ENCODE results near the gene RUNDC1.

RUNDC1 gene

DNA sequence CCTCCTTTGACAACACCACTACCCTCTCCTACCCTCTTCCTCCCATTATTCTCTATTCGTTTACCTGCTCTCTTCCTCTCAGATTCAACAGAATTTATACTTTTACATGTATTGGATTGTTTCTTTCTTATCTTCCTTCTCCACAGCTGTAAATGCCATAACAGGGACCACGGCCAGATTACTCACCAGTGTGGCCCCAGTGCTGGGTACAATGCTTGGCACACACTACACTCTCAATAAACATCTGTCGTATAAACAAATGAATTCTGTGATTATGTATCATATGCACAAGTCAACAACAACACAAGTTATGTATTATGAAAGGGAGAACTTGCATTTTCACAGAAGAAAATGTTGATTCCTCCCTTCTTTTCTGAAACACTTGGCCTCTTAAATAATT lies 36.2 kb upstream of the RUNDC1 start:
- CTCF ChIA-PET, result interaction anchor here (1.5 kb wide), 1 partner anchor 14 kb away, joined by 4 read pairs; no protein-coding TSS in a partner anchor
- POLR2A ChIA-PET, result no interaction called here
- no peaks in the 10 kb centered on the region for H3K4me1 ChIP-seq (ENCODE audit: control insufficient read depth, insufficient read depth, low read length)
- H3K9me3 ChIP-seq (ENCODE audit: control insufficient read depth, insufficient read depth, low read depth, low read length), result no peaks in the 10 kb centered on the region
- no peak overlapping the region for H3K27ac ChIP-seq (ENCODE audit: extremely low read depth, low read depth, low read length)
- H3K36me3 ChIP-seq (ENCODE audit: control insufficient read depth in 2 of 2, insufficient read depth in 1 of 2, low read length in 2 of 2), result peaks cover 7 to 11% of the 10 kb centered on the region in 2 experiments; a peak in 2 of 3 replicates
- no peak overlapping the region for H3K4me3 ChIP-seq (ENCODE audit: low read depth, low read length)
- no peak for TF ChIP-seq KLF16 (tag by site-specific recombination; IDR thresholded peaks at IDR 0.05)
- no peak for TF ChIP-seq ZNF560 (tag by site-specific recombination; IDR thresholded peaks at IDR 0.05; ENCODE audit: borderline replicate concordance)

DNA sequence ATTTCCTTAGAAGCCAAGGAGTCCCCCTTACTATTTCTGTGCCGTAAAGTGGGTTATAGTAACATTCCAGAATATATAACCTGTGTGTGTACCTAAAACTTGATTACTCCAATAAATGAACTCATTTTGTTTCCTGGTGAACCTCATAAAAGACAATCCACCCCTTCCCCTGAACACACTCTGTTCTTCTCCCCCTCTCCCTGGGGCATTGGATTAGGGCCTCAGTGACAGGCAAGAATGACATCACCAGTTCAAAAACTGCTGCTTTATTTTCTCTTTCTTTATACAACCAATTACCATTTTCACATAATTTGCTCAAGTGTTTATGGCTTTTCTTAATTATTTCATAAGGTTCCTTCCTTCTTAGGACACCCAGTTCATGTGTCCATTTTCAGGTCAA lies 33.6 kb upstream of the RUNDC1 start:
- POLR2A ChIA-PET, result no interaction called here
- peaks cover 25 to 36% of the 10 kb centered on the region in 2 experiments for H3K36me3 ChIP-seq (ENCODE audit: control insufficient read depth in 2 of 2, insufficient read depth in 1 of 2, low read length in 2 of 2)
- no peaks in the 10 kb centered on the region for H3K4me1 ChIP-seq (ENCODE audit: control insufficient read depth, insufficient read depth, low read length)
- no peak overlapping the region for H3K27ac ChIP-seq (ENCODE audit: extremely low read depth, low read depth, low read length)
- H3K4me3 ChIP-seq (ENCODE audit: low read depth, low read length), result no peak overlapping the region
- CTCF ChIA-PET, result interaction anchor here (0.6 kb wide), 1 partner anchor 11 kb away, joined by 3 read pairs; no protein-coding TSS in a partner anchor
- no peaks in the 10 kb centered on the region for H3K9me3 ChIP-seq (ENCODE audit: control insufficient read depth, insufficient read depth, low read depth, low read length)
- TF ChIP-seq ZNF48 (tag by site-specific recombination; IDR thresholded peaks at IDR 0.05), result no peak
- TF ChIP-seq, protein P1, sequence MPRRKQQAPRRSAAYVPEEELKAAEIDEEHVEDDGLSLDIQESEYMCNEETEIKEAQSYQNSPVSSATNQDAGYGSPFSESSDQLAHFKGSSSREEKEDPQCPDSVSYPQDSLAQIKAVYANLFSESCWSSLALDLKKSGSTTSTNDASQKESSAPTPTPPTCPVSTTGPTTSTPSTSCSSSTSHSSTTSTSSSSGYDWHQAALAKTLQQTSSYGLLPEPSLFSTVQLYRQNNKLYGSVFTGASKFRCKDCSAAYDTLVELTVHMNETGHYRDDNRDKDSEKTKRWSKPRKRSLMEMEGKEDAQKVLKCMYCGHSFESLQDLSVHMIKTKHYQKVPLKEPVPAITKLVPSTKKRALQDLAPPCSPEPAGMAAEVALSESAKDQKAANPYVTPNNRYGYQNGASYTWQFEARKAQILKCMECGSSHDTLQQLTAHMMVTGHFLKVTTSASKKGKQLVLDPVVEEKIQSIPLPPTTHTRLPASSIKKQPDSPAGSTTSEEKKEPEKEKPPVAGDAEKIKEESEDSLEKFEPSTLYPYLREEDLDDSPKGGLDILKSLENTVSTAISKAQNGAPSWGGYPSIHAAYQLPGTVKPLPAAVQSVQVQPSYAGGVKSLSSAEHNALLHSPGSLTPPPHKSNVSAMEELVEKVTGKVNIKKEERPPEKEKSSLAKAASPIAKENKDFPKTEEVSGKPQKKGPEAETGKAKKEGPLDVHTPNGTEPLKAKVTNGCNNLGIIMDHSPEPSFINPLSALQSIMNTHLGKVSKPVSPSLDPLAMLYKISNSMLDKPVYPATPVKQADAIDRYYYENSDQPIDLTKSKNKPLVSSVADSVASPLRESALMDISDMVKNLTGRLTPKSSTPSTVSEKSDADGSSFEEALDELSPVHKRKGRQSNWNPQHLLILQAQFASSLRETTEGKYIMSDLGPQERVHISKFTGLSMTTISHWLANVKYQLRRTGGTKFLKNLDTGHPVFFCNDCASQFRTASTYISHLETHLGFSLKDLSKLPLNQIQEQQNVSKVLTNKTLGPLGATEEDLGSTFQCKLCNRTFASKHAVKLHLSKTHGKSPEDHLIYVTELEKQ (tag by site-specific recombination; IDR thresholded peaks at IDR 0.05; ENCODE audit: borderline replicate concordance), result no peak
- TF ChIP-seq, protein P2, sequence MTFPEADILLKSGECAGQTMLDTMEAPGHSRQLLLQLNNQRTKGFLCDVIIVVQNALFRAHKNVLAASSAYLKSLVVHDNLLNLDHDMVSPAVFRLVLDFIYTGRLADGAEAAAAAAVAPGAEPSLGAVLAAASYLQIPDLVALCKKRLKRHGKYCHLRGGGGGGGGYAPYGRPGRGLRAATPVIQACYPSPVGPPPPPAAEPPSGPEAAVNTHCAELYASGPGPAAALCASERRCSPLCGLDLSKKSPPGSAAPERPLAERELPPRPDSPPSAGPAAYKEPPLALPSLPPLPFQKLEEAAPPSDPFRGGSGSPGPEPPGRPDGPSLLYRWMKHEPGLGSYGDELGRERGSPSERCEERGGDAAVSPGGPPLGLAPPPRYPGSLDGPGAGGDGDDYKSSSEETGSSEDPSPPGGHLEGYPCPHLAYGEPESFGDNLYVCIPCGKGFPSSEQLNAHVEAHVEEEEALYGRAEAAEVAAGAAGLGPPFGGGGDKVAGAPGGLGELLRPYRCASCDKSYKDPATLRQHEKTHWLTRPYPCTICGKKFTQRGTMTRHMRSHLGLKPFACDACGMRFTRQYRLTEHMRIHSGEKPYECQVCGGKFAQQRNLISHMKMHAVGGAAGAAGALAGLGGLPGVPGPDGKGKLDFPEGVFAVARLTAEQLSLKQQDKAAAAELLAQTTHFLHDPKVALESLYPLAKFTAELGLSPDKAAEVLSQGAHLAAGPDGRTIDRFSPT (tag by site-specific recombination; IDR thresholded peaks at IDR 0.05), result 0 out of 2 replicates have a peak, but pooled peaks have one; percentile 15
- no peak for TF ChIP-seq ZBTB17 (tag by site-specific recombination; IDR thresholded peaks at IDR 0.05)
- no peak for TF ChIP-seq ZNF571 (tag by site-specific recombination; IDR thresholded peaks at IDR 0.05)
- no peak for TF ChIP-seq ZNF585B (tag by site-specific recombination; IDR thresholded peaks at IDR 0.05)
- TF ChIP-seq ZBTB20 (tag by site-specific recombination; IDR thresholded peaks at IDR 0.05), result no peak
- TF ChIP-seq SETDB1 (IDR thresholded peaks at IDR 0.05; ENCODE audit: insufficient read length, low read length), result no peak
- TF ChIP-seq, protein P3, sequence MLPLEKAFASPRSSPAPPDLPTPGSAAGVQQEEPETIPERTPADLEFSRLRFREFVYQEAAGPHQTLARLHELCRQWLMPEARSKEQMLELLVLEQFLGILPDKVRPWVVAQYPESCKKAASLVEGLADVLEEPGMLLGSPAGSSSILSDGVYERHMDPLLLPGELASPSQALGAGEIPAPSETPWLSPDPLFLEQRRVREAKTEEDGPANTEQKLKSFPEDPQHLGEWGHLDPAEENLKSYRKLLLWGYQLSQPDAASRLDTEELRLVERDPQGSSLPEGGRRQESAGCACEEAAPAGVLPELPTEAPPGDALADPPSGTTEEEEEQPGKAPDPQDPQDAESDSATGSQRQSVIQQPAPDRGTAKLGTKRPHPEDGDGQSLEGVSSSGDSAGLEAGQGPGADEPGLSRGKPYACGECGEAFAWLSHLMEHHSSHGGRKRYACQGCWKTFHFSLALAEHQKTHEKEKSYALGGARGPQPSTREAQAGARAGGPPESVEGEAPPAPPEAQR (tag by site-specific recombination; IDR thresholded peaks at IDR 0.05), result no peak
- TF ChIP-seq ZNF121 (tag by site-specific recombination; IDR thresholded peaks at IDR 0.05), result no peak
- TF ChIP-seq ZEB2 (tag by site-specific recombination; IDR thresholded peaks at IDR 0.05), result peak; percentile 28; the same call in 1 of the 2 replicates
- TF ChIP-seq ZNF335 (tag by site-specific recombination; conservative IDR thresholded peaks at IDR 0.05), result peak; percentile 28
- TF ChIP-seq, protein P4, sequence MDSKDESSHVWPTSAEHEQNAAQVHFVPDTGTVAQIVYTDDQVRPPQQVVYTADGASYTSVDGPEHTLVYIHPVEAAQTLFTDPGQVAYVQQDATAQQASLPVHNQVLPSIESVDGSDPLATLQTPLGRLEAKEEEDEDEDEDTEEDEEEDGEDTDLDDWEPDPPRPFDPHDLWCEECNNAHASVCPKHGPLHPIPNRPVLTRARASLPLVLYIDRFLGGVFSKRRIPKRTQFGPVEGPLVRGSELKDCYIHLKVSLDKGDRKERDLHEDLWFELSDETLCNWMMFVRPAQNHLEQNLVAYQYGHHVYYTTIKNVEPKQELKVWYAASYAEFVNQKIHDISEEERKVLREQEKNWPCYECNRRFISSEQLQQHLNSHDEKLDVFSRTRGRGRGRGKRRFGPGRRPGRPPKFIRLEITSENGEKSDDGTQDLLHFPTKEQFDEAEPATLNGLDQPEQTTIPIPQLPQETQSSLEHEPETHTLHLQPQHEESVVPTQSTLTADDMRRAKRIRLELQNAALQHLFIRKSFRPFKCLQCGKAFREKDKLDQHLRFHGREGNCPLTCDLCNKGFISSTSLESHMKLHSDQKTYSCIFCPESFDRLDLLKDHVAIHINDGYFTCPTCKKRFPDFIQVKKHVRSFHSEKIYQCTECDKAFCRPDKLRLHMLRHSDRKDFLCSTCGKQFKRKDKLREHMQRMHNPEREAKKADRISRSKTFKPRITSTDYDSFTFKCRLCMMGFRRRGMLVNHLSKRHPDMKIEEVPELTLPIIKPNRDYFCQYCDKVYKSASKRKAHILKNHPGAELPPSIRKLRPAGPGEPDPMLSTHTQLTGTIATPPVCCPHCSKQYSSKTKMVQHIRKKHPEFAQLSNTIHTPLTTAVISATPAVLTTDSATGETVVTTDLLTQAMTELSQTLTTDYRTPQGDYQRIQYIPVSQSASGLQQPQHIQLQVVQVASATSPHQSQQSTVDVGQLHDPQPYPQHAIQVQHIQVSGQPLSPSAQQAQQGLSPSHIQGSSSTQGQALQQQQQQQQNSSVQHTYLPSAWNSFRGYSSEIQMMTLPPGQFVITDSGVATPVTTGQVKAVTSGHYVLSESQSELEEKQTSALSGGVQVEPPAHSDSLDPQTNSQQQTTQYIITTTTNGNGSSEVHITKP (tag by site-specific recombination; IDR thresholded peaks at IDR 0.05), result peak; percentile 71
- no peak for TF ChIP-seq KLF1 (tag by site-specific recombination; IDR thresholded peaks at IDR 0.05)
- TF ChIP-seq IKZF3 (tag by site-specific recombination; IDR thresholded peaks at IDR 0.05), result peak; percentile 23; the same call in 1 of the 2 replicates
- TF ChIP-seq, protein P5, sequence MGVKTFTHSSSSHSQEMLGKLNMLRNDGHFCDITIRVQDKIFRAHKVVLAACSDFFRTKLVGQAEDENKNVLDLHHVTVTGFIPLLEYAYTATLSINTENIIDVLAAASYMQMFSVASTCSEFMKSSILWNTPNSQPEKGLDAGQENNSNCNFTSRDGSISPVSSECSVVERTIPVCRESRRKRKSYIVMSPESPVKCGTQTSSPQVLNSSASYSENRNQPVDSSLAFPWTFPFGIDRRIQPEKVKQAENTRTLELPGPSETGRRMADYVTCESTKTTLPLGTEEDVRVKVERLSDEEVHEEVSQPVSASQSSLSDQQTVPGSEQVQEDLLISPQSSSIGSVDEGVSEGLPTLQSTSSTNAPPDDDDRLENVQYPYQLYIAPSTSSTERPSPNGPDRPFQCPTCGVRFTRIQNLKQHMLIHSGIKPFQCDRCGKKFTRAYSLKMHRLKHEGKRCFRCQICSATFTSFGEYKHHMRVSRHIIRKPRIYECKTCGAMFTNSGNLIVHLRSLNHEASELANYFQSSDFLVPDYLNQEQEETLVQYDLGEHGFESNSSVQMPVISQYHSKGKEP (tag by site-specific recombination; IDR thresholded peaks at IDR 0.05), result no peak
- no peak for TF ChIP-seq ZNF777 (tag by site-specific recombination; IDR thresholded peaks at IDR 0.05; ENCODE audit: borderline replicate concordance)
- TF ChIP-seq, protein P6, sequence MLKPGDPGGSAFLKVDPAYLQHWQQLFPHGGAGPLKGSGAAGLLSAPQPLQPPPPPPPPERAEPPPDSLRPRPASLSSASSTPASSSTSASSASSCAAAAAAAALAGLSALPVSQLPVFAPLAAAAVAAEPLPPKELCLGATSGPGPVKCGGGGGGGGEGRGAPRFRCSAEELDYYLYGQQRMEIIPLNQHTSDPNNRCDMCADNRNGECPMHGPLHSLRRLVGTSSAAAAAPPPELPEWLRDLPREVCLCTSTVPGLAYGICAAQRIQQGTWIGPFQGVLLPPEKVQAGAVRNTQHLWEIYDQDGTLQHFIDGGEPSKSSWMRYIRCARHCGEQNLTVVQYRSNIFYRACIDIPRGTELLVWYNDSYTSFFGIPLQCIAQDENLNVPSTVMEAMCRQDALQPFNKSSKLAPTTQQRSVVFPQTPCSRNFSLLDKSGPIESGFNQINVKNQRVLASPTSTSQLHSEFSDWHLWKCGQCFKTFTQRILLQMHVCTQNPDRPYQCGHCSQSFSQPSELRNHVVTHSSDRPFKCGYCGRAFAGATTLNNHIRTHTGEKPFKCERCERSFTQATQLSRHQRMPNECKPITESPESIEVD (tag by site-specific recombination; IDR thresholded peaks at IDR 0.05), result peak; percentile 87

Measured in HEK293 (cell line).